SHP77 treated with DMSO at 0.1 percent for 48 hours (cell line): ENCODE data around the gene ARRDC4.
"Not testable (repeated sequence)": the region's sequence is repeated elsewhere in the genome, so short reads cannot be mapped to it uniquely, and the experiment has no call there.

Experiments used
- DNase-seq: peaks from one replicate; lab custom pipeline; 2025; lab: John Stamatoyannopoulos, UW

ARRDC4 gene

GRCh38 chr15:97966924-97967620 is 6.6 kb downstream of the ARRDC4 start:
- no peak for DNase-seq

GRCh38 chr15:97967881-97968280 is 7.4 kb downstream of the ARRDC4 start:
- DNase-seq: no peak

- DNase-seq: no peak
Observed at GRCh38 chr15:97968380-97968779, 7.9 kb downstream of the ARRDC4 start.

GRCh38 chr15:97972366-97972765 is 11.9 kb downstream of the ARRDC4 start:
- no peak for DNase-seq

GRCh38 chr15:97976129-97976528 is 15.6 kb downstream of the ARRDC4 start:
- DNase-seq: no peak

GRCh38 chr15:97976766-97977503 is 16.4 kb downstream of the ARRDC4 start:
- no peak for DNase-seq

GRCh38 chr15:97977734-97978133 is 17.2 kb downstream of the ARRDC4 start:
- no peak for DNase-seq

GRCh38 chr15:97978401-97979139 is 18.1 kb downstream of the ARRDC4 start:
- no peak for DNase-seq

GRCh38 chr15:97979140-97979520 is 18.6 kb downstream of the ARRDC4 start:
- no peak for DNase-seq

- DNase-seq: no peak
Observed at GRCh38 chr15:97981058-97981457, 20.6 kb downstream of the ARRDC4 start.

GRCh38 chr15:97981758-97982157 is 21.3 kb downstream of the ARRDC4 start:
- DNase-seq: no peak

- DNase-seq: no peak
Observed at GRCh38 chr15:97984157-97984556, 23.7 kb downstream of the ARRDC4 start.

GRCh38 chr15:97985979-97986378 is 25.5 kb downstream of the ARRDC4 start:
- not testable (repeated sequence) for DNase-seq

- no peak for DNase-seq
Observed at GRCh38 chr15:97986781-97987180, 26.3 kb downstream of the ARRDC4 start.

- DNase-seq: no peak
Observed at GRCh38 chr15:97989299-97989698, 28.8 kb downstream of the ARRDC4 start.

GRCh38 chr15:97991972-97992541 is 31.6 kb downstream of the ARRDC4 start:
- DNase-seq: no peak

GRCh38 chr15:97992823-97993222 is 32.3 kb downstream of the ARRDC4 start:
- DNase-seq: no peak

GRCh38 chr15:97993310-97993738 is 32.8 kb downstream of the ARRDC4 start:
- no peak for DNase-seq

- DNase-seq: no peak
Observed at GRCh38 chr15:97994236-97994635, 33.7 kb downstream of the ARRDC4 start.

- DNase-seq: no peak
Observed at GRCh38 chr15:97995192-97995591, 34.7 kb downstream of the ARRDC4 start.

- no peak for DNase-seq
Observed at GRCh38 chr15:97995881-97996603, 35.5 kb downstream of the ARRDC4 start.
